MM.1S (cell line): ENCODE data around the gene TMEM221.

Source experiments
- DNase-seq: peaks from one replicate; pipeline ENCODE4 v3.0.0-alpha.2; 2015
- H2AFZ ChIP-seq: fragments of 300-600 bp; sonication (generic); 2 replicates; pipeline ENCODE4 v1.6.0; 2016; ENCODE audit warnings: antibody characterized with exemption, low read length
- H3F3A ChIP-seq: fragments of 300-600 bp; sonication (generic); 2 replicates; pipeline ENCODE4 v1.6.1; 2016; ENCODE audit warnings: mild to moderate bottlenecking, antibody characterized with exemption, low read length, moderate library complexity, mixed read lengths; ENCODE audit not compliant: insufficient read depth
- H3K27ac ChIP-seq: fragments of 300-600 bp; sonication (generic); 2 replicates; pipeline ENCODE4 v1.5.1; 2016; ENCODE audit warnings: mild to moderate bottlenecking, low read length
- H3K27me3 ChIP-seq: fragments of 300-600 bp; sonication (generic); replicated peaks from 2 replicates; pipeline ENCODE4 v1.6.0; 2016; ENCODE audit warnings: low read length; ENCODE audit not compliant: insufficient read depth
- H3K36me3 ChIP-seq: fragments of 300-600 bp; sonication (generic); replicated peaks from 2 replicates; pipeline ENCODE4 v1.6.1; 2016; ENCODE audit warnings: mild to moderate bottlenecking, low read length, mixed read lengths; ENCODE audit not compliant: insufficient read depth
- H3K4me1 ChIP-seq: fragments of 300-600 bp; sonication (generic); 2 replicates; pipeline ENCODE4 v1.6.1; 2016; ENCODE audit warnings: low read length, mixed read lengths
- H3K4me2 ChIP-seq: fragments of 300-600 bp; sonication (generic); 2 replicates; pipeline ENCODE4 v1.6.0; 2016; ENCODE audit warnings: low read depth, low read length
- H3K4me3 ChIP-seq: fragments of 300-600 bp; sonication (generic); 2 replicates; pipeline ENCODE4 v1.5.1; 2016; ENCODE audit warnings: low read length, mixed read lengths
- H3K79me2 ChIP-seq: fragments of 300-600 bp; sonication (generic); 2 replicates; pipeline ENCODE4 v1.6.1; 2016; ENCODE audit warnings: mixed run types, low read length, mixed read lengths
- H3K9ac ChIP-seq: fragments of 300-600 bp; sonication (generic); 2 replicates; pipeline ENCODE4 v1.6.1; 2016; ENCODE audit warnings: low read length, mixed read lengths
- H3K9me2 ChIP-seq: fragments of 300-600 bp; sonication (generic); replicated peaks from 2 replicates; pipeline ENCODE4 v1.6.1; 2016; ENCODE audit warnings: mild to moderate bottlenecking, low read length, mixed read lengths; ENCODE audit not compliant: insufficient read depth
- H3K9me3 ChIP-seq: fragments of 300-600 bp; sonication (generic); replicated peaks from 2 replicates; pipeline ENCODE4 v1.6.1; 2016; ENCODE audit warnings: mild to moderate bottlenecking, low read length, mixed read lengths; ENCODE audit not compliant: insufficient read depth
- H4K20me1 ChIP-seq: fragments of 300-600 bp; sonication (generic); 2 replicates; pipeline ENCODE4 v1.6.1; 2016; ENCODE audit warnings: mild to moderate bottlenecking, low read length, moderate library complexity, mixed read lengths; ENCODE audit not compliant: insufficient read depth
- CTCF ChIP-seq: fragments of 300-600 bp; sonication (generic); IDR thresholded peaks from 2 replicates; pipeline ENCODE4 v1.5.1; 2016; ENCODE audit warnings: antibody characterized with exemption, low read length, mixed read lengths
- EZH2 ChIP-seq: fragments of 300-600 bp; sonication (generic); optimal IDR thresholded peaks from 2 replicates; pipeline ENCODE3; 2017; ENCODE audit warnings: low read depth, mild to moderate bottlenecking, antibody characterized with exemption, low read length, mixed read lengths
- EZH2phosphoT487 ChIP-seq: fragments of 300-600 bp; sonication (generic); IDR thresholded peaks from 2 replicates; pipeline ENCODE4 v1.6.1; 2018; ENCODE audit warnings: antibody characterized with exemption, low read length

Gene TMEM221

GRCh38 chr19:17489392-17490030 is 41.0 kb upstream of the TMEM221 start:
- no peak overlapping the region for H3K4me2 ChIP-seq
- no peak; the same call in 1 of the 2 replicates for TF ChIP-seq CTCF
- no peak for TF ChIP-seq EZH2
- no peak for TF ChIP-seq EZH2phosphoT487
- no peaks in the 10 kb centered on the region for H3K9me3 ChIP-seq
- no peaks in the 10 kb centered on the region for H3K79me2 ChIP-seq
- H3K4me1 ChIP-seq, result no peaks in the 10 kb centered on the region
- no peaks in the 10 kb centered on the region for H3F3A ChIP-seq
- H4K20me1 ChIP-seq, result no peaks in the 10 kb centered on the region
- H3K9ac ChIP-seq, result no peak overlapping the region
- no peaks in the 10 kb centered on the region for H3K36me3 ChIP-seq
- peaks cover 44% of the 10 kb centered on the region for H3K27me3 ChIP-seq
- H3K27ac ChIP-seq, result no peak overlapping the region
- H3K9me2 ChIP-seq, result no peaks in the 10 kb centered on the region
- no peak for DNase-seq
- H3K4me3 ChIP-seq, result no peak overlapping the region
- H2AFZ ChIP-seq, result no peak overlapping the region

GRCh38 chr19:17488593-17489391 is 40.3 kb upstream of the TMEM221 start:
- no peaks in the 10 kb centered on the region for H3K9me2 ChIP-seq
- H3K27ac ChIP-seq, result no peak overlapping the region
- H3F3A ChIP-seq, result no peaks in the 10 kb centered on the region
- no peaks in the 10 kb centered on the region for H3K36me3 ChIP-seq
- H3K27me3 ChIP-seq, result peaks cover 50% of the 10 kb centered on the region
- no peak for TF ChIP-seq EZH2
- peak; percentile 42 for TF ChIP-seq CTCF
- no peaks in the 10 kb centered on the region for H3K4me1 ChIP-seq
- no peaks in the 10 kb centered on the region for H3K9me3 ChIP-seq
- peak overlapping the region; percentile 77 for H3K4me2 ChIP-seq
- DNase-seq, result peak; percentile 75
- no peak overlapping the region for H3K9ac ChIP-seq
- H2AFZ ChIP-seq, result 0 out of 2 replicates have a peak overlapping the region, but pooled peaks have one; percentile 24
- H3K79me2 ChIP-seq, result no peaks in the 10 kb centered on the region
- peak overlapping the region; percentile 21; the same call in 1 of the 2 replicates for H3K4me3 ChIP-seq
- no peaks in the 10 kb centered on the region for H4K20me1 ChIP-seq

GRCh38 chr19:17487284-17488121 is 39.0 kb upstream of the TMEM221 start:
- no peak for DNase-seq
- H3K27ac ChIP-seq, result no peak overlapping the region
- H3K9me3 ChIP-seq, result no peaks in the 10 kb centered on the region
- no peak overlapping the region for H3K4me2 ChIP-seq
- H4K20me1 ChIP-seq, result no peaks in the 10 kb centered on the region
- no peak overlapping the region for H2AFZ ChIP-seq
- TF ChIP-seq CTCF, result no peak
- TF ChIP-seq EZH2phosphoT487, result no peak
- TF ChIP-seq EZH2, result no peak
- no peaks in the 10 kb centered on the region for H3K79me2 ChIP-seq
- no peak overlapping the region for H3K9ac ChIP-seq
- no peaks in the 10 kb centered on the region for H3F3A ChIP-seq
- H3K9me2 ChIP-seq, result no peaks in the 10 kb centered on the region
- H3K27me3 ChIP-seq, result peaks cover 56% of the 10 kb centered on the region
- no peak overlapping the region for H3K4me3 ChIP-seq
- no peaks in the 10 kb centered on the region for H3K36me3 ChIP-seq
- H3K4me1 ChIP-seq, result no peaks in the 10 kb centered on the region
